ENCODE data around the gene ZDHHC5.

The ZDHHC5 gene

DNA sequence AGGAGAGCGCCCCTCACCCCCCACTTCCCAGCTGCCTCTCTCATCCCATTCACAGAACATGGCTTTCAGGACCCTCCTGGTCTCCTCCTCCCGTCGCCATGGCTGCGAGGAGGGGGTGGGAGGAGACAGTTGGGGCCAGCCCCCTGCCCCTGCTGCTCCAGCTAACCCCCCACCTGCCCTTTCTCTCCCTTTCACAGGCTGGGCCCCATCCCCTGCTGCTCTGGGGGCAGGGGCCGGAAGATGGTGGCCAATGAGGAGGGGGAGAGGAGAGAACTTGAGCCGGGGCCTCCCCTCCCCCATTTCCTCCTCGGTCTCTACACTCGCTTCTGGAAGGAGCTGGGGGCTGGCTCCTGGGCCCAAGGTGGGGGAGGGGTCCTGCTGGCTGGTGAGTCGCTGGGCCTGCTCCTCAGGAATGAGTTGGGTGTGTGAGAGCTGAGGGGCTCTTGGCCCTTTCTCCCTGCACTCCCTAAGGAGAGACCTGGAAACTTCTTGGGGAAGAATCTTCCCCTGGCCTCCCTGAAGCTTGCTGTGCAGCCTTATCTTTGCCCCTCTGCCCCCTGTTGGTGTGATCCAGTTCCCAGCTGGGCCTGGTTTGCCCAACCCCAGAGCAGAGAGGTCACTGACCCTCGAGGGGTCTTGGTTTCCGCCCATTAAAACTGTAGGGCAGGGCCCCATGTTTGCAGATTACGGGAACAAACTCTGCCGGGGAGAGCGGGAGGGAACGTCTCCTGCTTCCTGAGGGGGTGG is 28.4 kb upstream of the ZDHHC5 start:
- Histone ChIP-seq H3K9me3 (no peaks in the 10 kb centered on the region), H3K4me3 (ENCODE audit: low read depth in 1 of 2, low read length in 1 of 2) (peak overlapping the region in 1 of 2 experiments; percentile 62), H3K27me3 (peaks cover 89% of the 10 kb centered on the region), H3K27ac (no peak overlapping the region), H3K4me1 (ENCODE audit: control insufficient read depth in 1 of 2, insufficient read depth in 1 of 2, low read depth in 1 of 2, low read length in 1 of 2) (peaks cover 16 to 21% of the 10 kb centered on the region in 2 experiments), H3K36me3 (no peaks in the 10 kb centered on the region)
- TF ChIP-seq, protein P1, sequence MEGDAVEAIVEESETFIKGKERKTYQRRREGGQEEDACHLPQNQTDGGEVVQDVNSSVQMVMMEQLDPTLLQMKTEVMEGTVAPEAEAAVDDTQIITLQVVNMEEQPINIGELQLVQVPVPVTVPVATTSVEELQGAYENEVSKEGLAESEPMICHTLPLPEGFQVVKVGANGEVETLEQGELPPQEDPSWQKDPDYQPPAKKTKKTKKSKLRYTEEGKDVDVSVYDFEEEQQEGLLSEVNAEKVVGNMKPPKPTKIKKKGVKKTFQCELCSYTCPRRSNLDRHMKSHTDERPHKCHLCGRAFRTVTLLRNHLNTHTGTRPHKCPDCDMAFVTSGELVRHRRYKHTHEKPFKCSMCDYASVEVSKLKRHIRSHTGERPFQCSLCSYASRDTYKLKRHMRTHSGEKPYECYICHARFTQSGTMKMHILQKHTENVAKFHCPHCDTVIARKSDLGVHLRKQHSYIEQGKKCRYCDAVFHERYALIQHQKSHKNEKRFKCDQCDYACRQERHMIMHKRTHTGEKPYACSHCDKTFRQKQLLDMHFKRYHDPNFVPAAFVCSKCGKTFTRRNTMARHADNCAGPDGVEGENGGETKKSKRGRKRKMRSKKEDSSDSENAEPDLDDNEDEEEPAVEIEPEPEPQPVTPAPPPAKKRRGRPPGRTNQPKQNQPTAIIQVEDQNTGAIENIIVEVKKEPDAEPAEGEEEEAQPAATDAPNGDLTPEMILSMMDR (IDR thresholded peaks at IDR 0.05): no peak

DNA sequence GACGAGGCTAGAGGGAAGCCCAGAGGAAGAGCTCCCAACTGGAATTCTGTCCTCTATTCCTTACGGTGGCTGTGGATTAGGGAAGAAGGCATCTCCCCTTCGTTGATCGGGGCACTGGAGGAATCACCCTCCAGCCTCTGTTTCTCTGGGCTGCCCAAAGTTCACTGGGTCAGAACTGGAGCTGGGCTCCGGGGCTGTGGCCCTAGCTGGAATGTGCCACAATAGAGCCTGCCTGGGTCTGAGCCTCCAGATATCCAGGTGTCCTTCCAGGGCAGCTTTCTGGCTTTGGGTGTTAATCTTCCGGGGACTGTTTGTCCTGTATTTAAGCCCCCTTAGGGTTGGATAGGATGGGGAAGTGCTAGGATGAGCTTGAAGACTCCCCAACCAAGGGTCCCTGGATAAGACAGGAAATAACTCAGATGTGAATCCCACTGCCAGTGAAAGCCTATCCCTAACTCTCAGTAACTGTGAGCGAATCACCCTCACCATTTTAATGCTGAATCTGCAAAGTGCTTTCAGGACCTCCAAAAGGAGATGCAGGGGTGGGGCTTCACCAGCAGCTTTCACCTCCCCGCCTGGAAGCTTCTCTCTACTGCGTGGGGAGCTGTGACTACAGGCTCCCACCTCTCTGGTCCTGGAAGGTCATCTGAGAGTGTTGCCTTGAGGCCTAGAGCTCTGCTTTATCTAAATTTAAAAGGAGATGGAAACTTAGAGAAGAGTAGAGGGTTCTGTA is 27.7 kb upstream of the ZDHHC5 start:
- Histone ChIP-seq H3K4me1 (ENCODE audit: control insufficient read depth in 1 of 2, insufficient read depth in 1 of 2, low read depth in 1 of 2, low read length in 1 of 2) (peaks cover 16 to 21% of the 10 kb centered on the region in 2 experiments), H3K4me3 (ENCODE audit: low read depth in 1 of 2, low read length in 1 of 2) (no peak overlapping the region), H3K27me3 (peaks cover 89% of the 10 kb centered on the region), H3K27ac (no peak overlapping the region), H3K36me3 (no peaks in the 10 kb centered on the region), H3K9me3 (no peaks in the 10 kb centered on the region)
- TF ChIP-seq, protein P1 (IDR thresholded peaks at IDR 0.05): no peak

- Histone ChIP-seq H3K4me1 (ENCODE audit: control insufficient read depth in 1 of 2, insufficient read depth in 1 of 2, low read depth in 1 of 2, low read length in 1 of 2) (peaks cover 16 to 21% of the 10 kb centered on the region in 2 experiments), H3K36me3 (no peaks in the 10 kb centered on the region), H3K4me3 (ENCODE audit: low read depth in 1 of 2, low read length in 1 of 2) (no peak overlapping the region)
Measured at GRCh38 chr11:57641011-57641807, 26.7 kb upstream of the ZDHHC5 start.

DNA sequence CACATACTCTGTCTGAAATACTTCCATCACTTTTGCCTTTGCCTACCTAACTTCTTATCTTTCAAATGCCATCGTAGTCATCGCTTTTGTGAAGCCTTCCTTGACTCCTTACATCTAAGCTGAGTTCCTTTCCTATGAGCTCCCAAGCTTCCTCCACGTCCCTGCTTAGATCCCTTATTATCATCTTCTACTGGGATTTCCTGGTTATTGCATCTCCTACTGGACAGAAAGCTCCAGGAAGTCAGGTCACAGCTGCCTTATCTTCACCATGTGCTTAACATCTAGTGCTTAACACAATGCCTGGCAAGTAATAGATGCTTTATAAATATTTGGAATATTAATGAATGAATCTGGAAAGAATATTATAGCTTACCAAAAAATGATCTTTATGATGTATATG is 24.1 kb upstream of the ZDHHC5 start:
- Histone ChIP-seq H3K4me1 (ENCODE audit: control insufficient read depth in 1 of 2, insufficient read depth in 1 of 2, low read depth in 1 of 2, low read length in 1 of 2) (peaks cover 6 to 8% of the 10 kb centered on the region in 2 experiments), H3K4me3 (ENCODE audit: low read depth in 1 of 2, low read length in 1 of 2) (no peak overlapping the region), H3K9me3 (no peaks in the 10 kb centered on the region), H3K36me3 (no peaks in the 10 kb centered on the region), H3K27me3 (peaks cover 91% of the 10 kb centered on the region), H3K27ac (no peak overlapping the region)
- TF ChIP-seq, protein P1 (IDR thresholded peaks at IDR 0.05): no peak

More at GRCh38 chr11:57641011-57641807, 26.7 kb upstream of the ZDHHC5 start:
- Histone ChIP-seq H3K27ac (no peak overlapping the region), H3K27me3 (peaks cover 91% of the 10 kb centered on the region), H3K9me3 (no peaks in the 10 kb centered on the region)
- TF ChIP-seq, protein P1 (IDR thresholded peaks at IDR 0.05): no peak
